ENCODE data around the gene VSIG10L.

Gene VSIG10L

DNA sequence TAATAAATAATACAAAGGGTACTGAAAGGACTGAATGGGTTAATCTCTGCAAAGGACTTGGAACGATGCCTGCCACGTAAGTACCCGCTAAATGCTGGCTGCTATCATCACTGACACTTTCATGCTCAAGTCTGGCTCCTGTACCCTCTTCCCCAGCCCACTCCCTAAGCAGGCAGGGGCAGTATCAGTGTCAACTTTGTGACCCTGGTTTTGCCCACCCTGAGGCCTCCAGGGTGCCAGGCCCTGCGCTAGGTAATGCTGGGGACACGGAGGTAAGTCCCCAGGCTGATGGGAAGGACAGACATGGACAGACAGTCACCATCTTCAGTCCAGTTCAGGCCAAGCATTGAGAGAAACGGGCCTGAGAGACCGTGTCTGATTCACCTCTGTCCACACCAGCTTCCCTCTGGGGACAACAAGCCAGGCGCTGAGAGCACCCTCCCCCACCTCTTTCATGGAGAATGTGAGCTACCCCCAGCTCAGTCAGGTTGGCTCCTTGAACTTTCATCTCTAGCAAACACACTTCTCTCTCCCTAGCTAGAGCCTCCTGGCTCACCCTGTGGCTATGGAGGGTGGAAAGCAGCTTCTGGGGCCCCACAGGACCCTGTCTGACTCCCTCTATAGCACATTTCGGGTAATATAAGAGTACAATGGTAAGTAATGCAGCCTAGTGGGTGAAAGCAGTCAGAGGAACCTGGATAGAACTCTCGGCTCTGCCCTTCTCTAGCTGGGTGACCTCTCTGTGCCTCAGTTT is 23.4 kb upstream of the VSIG10L start:
- no peak for DNase-seq

DNA sequence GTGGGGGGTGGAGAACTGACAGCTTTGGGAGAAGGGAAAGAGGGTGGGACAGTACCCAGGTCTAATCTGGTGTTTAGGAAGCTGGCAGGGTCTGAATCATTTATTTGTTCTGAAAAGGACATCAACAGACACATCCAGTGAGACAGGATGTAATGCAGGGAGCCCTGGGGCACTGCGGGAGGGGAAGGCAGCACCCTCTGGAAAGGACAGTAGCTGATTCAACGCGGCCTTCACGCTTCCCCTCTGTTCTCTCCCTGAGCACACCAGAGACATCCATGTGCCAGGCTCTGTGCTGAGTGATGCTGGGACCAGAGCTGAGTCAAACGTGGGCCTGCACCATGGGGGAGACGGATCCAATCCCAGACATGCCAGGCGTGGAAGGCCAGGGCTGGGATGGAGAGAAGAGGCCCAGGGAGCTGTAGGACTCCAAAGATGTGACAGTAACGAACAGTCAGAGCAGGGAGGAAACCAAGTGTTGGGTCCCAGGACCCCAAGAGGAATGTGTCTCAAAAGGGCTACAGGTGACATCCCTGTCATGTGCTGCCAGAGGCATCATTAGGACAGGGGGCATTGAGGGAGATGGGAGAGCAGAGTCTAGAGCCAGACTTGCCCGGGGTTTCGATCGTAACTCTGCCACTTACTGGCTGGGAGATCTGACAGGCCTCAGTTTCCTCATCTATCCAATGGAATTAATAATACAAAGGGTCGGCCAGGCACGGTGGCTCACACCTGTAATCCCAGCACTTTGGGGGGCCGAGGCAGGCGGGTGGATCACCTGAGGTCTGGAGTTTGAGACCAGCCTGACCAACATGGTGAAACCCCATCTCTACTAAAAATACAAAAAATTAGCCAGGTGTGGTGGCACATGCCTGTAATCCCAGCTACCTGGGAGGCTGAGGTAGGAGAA is 22.5 kb upstream of the VSIG10L start:
- no peak for DNase-seq

- DNase-seq, result no peak
These were observed 19.3 kb upstream of the VSIG10L start for GRCh38 chr19:51361239-51361638.

- DNase-seq, result no peak
These were observed 17.4 kb upstream of the VSIG10L start for GRCh38 chr19:51359294-51359693.

DNA sequence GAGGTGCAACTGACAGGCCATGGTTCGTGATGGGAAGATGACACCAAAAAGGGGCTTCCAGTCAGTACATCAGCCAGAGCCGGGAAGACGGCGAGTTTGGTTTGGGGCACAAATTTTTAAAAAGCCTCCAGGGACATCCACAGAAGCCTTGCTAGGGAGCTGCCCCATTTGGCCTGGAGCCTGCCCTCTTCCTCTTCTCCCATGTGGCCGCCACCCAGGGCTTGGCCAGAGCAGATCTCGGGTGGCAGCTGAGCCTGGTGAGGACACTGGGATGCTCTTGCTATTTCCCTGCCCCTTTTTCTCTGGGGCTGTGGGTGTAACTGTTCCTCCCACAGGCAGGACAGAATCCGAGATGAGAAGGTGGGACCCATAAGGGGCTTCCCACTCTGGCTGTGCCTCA is 16.0 kb upstream of the VSIG10L start:
- DNase-seq, result no peak

- DNase-seq, result no peak
These were observed 14.3 kb upstream of the VSIG10L start for GRCh38 chr19:51356159-51356801.

DNA sequence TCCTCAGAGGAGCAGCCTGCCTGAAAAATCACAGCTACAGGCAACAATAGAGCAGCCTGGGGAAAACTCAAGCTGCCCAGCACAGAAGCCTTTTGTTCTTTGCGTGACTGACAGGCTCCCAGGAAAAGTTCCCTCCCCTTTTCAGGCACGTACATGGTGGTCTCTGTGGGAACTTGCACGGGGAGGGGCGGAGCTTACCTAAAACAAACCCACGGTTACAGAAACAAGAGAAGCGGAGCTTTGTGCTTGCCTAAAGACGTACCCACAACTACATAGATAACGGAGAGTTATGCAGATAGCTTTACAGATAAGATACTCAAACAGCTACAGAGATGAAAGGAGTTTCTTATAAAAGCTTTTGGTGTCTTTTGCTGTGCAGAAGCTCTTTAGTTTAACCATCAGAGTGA is 12.8 kb upstream of the VSIG10L start:
- DNase-seq, result no peak

DNA sequence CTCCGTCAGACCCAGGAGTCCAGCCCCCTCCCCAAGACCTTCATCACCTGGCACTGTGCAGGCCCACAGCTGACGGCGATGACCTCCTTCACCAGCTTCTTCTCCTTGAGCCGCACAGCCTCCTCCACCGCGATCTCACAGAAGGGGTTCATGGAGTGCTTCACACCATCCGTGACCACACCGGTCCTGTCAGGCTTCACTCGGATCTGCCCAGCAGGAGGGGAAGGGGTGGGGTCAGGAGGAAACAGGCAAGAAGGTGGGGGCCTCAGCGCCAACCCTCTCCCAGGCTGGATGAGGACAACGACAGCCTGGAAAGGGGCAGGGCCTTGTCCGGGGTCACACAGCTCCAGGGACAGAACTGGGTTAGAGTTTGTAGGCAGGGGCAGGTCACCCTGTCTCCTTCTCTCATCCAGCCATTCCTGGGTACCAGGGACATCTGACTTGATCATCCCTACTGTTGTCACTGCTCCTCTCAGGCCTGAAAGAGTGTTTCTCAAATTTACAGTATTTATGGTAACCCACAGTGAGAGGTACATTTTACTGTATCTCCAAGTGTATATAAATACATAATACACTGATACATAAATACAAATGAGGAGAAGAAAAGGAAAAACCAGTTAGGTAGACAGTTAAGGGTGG is 12.3 kb upstream of the VSIG10L start:
- no peak for DNase-seq

DNA sequence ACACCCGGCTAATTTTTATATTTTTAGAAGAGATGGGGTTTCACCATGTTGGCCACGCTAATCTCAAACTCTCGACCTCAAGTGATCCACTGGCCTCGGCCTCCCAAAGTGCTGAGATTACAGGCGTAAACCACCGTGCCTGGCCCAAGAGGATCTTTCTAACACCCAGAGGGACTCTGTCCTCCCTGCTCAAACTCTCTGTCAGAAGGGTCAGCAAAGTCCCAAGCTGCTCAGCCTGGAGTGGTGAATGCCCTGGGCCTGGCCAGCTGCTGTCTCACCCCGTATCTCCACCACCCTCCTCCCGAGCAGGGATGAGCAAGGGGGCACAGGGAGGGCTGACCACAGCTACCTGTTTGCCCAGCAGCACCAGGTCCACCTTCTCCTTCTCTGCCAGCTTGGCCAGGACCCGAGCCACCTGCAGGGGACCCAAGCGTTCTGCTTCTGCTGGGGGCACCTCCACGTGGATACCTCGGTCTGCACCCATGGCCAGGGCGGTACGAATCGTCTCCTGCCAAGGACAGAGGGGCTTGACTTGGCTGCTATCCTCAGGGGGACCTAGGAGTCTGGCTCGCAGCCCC is 10.9 kb upstream of the VSIG10L start:
- no peak for DNase-seq

DNA sequence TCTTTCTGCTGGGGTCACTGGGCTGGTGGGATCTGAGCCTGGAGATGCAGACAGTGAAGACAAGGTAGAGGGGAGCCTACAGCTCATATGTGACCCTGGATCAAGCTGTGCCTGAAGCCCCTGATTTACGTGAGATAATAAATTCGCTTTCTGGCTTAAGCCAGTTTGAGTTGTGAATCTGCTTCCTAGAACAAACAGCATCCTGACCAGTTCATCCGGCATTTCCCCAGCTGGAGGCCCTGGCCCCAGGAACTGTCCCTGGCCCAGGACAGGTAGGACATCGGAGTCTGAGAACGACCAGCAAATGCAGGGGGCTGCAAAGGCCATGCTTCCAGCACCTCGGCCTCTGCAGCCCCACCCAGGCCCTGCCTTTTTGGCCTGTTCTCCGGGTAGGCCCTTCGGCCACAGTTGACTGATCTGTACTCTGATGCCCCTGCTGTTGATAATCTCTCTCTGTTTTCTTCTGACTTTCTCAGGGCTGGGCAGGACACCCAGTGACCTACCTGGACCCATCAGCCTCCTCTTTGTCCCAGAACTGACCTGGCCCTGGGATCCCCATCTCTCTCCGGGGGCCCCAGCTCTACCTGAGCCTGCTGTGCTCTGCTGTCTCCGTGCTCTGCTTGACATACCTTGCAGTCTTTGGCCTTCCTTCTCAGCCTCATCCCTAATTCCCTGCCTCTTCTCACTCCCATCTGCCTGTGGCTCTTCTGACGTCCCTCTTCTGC is 9.5 kb upstream of the VSIG10L start:
- no peak for DNase-seq

DNA sequence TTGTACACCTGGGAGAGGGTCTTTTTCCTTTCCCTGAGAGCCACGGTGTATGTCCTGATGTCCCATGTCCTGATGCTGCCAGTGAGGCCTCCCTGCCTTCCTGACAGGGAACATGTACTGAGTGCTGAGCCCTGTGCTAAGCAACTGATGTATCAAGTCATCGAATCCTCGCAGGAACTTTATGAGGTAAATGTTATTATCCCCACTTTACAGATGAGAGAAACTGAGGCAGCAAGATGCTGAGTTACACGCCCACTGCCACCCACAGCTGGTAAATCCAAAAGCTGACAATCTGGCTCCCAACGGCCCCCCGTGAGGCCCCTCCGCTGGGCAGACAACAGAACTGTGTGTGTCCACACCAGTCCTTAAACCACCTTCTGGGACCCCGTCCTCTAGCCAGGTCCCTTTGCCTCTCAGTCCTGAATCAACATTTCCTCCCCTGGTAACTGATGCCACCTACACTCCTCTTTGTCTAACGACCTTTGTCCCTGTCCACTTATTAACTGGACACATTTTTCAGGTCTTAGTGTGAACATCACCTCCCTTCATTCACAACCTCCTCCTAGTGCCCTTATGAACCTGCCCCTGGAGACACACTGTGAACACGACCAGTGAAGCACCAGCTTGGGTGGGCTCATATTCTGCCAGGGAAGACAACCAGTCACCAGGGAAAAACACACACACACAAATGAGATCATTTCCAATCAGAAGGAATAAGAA is 5.4 kb upstream of the VSIG10L start:
- DNase-seq, result no peak

DNA sequence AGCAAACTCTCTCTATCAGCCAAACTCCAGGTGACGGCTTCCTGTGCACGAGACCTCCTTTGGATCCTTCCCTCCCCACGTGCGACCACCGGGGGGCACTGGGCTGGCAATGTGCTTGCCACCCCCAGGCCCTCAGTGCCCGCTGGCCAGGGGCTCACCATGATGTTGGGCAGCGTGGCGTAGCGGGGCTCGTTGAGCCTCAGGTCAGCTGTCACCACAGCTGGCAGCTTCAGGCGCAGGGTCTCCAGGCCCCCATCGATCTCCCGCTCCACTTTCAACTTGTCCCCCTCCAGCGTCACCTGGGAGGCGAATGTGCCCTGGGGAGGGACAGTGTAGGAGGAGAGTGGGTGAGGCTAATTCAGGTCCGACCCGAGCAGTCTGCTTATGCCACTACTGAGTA is 4.8 kb upstream of the VSIG10L start:
- DNase-seq, result no peak

- no peak for DNase-seq
These were observed 3.2 kb upstream of the VSIG10L start for GRCh38 chr19:51345076-51345620.

DNA sequence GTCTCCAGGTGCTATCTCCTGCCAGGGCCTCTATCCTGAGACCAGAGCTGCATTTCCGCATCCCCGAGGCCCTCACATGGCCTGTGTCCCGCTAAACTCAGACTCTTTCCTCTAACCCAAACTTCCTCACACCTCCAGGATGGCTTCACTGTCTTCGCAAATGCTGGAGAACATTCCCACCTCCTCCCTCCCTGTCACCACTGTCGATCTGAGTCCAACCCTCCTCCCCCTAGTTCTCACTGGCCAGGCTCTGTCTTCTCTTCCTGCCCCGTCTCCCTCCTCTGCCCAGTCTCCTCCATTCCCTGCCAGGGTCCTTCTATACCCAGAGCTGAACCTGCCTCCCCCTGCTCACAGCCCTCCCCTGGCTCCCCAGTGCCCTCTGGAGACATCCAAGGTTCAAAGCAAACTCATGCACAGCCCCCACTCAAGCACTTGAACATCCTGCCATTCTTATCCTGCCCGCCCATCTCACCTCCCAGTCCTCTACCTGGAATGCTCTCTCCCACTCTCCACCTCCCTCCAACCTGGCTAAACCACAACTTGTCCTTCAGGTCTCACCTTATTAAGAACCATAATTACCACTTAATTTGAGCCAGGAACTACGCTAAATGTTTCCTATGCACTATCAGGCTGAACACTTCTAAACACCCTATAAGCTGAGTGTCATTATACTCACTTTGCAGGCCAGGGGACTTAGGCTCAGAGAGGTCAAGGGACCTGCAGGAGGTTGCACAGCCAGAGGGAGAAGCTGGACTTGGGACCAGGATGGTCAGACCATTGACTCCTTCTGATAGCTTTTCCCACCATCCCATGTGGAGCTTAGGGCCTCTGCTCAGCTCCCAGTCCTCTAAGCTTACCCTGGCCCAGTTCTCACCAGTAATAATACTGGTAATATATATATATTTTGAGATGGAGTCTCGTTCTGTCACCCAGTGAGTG is 961 bp upstream of the VSIG10L start:
- DNase-seq, result no peak

- no peak for DNase-seq
These were observed 873 bp downstream of the VSIG10L start for GRCh38 chr19:51341066-51341465.

- DNase-seq, result no peak
These were observed 2.0 kb downstream of the VSIG10L start for GRCh38 chr19:51339687-51340656.

GRCh38 chr19:51339313-51339686 is 2.6 kb downstream of the VSIG10L start:
- DNase-seq, result no peak

- no peak for DNase-seq
These were observed 3.2 kb downstream of the VSIG10L start for GRCh38 chr19:51338563-51339312.

Data from NCI-H1417 treated with DMSO at 0.1 percent for 48 hours (cell line).